HG03378 (cell line): ENCODE data around the gene DNAJC18.
"Not testable (repeated sequence)": the region's sequence is repeated elsewhere in the genome, so short reads cannot be mapped to it uniquely, and the experiment has no call there.

Experiments
- ATAC-seq: cut with Tn5 transposase; IDR thresholded peaks from one replicate; pipeline ENCODE4 v1.9.1; 2021; ENCODE audit warnings: mild to moderate bottlenecking, moderate library complexity; ENCODE audit not compliant: unreplicated experiment

Gene DNAJC18

GRCh38 chr5:139461698-139462097 is 22.4 kb upstream of the DNAJC18 start:
- ATAC-seq: no peak

- ATAC-seq: no peak
Observed at GRCh38 chr5:139461176-139461575, 21.9 kb upstream of the DNAJC18 start.

GRCh38 chr5:139460455-139460854 is 21.1 kb upstream of the DNAJC18 start:
- ATAC-seq: no peak

- peak; percentile 28 for ATAC-seq
Observed at GRCh38 chr5:139459451-139459934, 20.2 kb upstream of the DNAJC18 start.

- ATAC-seq: peak; percentile 65
Observed at GRCh38 chr5:139458580-139459407, 19.5 kb upstream of the DNAJC18 start.

- ATAC-seq: no peak
Observed at GRCh38 chr5:139457653-139458306, 18.5 kb upstream of the DNAJC18 start.

GRCh38 chr5:139457241-139457640 is 17.9 kb upstream of the DNAJC18 start:
- no peak for ATAC-seq

GRCh38 chr5:139456776-139457175 is 17.5 kb upstream of the DNAJC18 start:
- ATAC-seq: no peak

GRCh38 chr5:139454568-139455290 is 15.4 kb upstream of the DNAJC18 start:
- no peak for ATAC-seq

- ATAC-seq: no peak
Observed at GRCh38 chr5:139453683-139454567, 14.6 kb upstream of the DNAJC18 start.

- no peak for ATAC-seq
Observed at GRCh38 chr5:139451878-139452660, 12.7 kb upstream of the DNAJC18 start.

GRCh38 chr5:139451176-139451575 is 11.9 kb upstream of the DNAJC18 start:
- no peak for ATAC-seq

GRCh38 chr5:139446956-139447779 is 7.8 kb upstream of the DNAJC18 start:
- ATAC-seq: no peak

GRCh38 chr5:139445325-139446170 is 6.2 kb upstream of the DNAJC18 start:
- no peak for ATAC-seq

- no peak for ATAC-seq
Observed at GRCh38 chr5:139443831-139444453, 4.6 kb upstream of the DNAJC18 start.

GRCh38 chr5:139440416-139440815 is 1.1 kb upstream of the DNAJC18 start:
- not testable (repeated sequence) for ATAC-seq

GRCh38 chr5:139438707-139439012 is 665 bp downstream of the DNAJC18 start:
- no peak for ATAC-seq

- ATAC-seq: no peak
Observed at GRCh38 chr5:139435676-139436075, 3.6 kb downstream of the DNAJC18 start.
